GOT3 (cell line): ENCODE results near the gene SAGE1.
"Not testable (repeated sequence)": the region's sequence is repeated elsewhere in the genome, so short reads cannot be mapped to it uniquely, and the experiment has no call there.

Experiments used
- DNase-seq: peaks from one replicate; lab custom pipeline; 2025; ENCODE audit warnings: mixed read lengths; lab: John Stamatoyannopoulos, UW

The SAGE1 gene

GRCh38 chrX:135893294-135893817 lies at the start of gene SAGE1, which contains the start of gene CT45A10:
Gene SAGE1 (plus strand): TSS chrX:135893716. CDS start chrX:135896243, 2,527 bp downstream.
Gene CT45A10 (minus strand): TSS chrX:135893444. CDS start chrX:135885344, 8,100 bp downstream.
- no peak for DNase-seq

GRCh38 chrX:135854438-135854837 lies 39.1 kb upstream of the SAGE1 start, which contains the start of gene CT45A8:
Gene CT45A8 (minus strand): TSS chrX:135854538. CDS start chrX:135850783, 3,755 bp downstream.
- not testable (repeated sequence) for DNase-seq

GRCh38 chrX:135871712-135872111 lies 21.8 kb upstream of the SAGE1 start, which contains the start of gene CT45A9:
Gene CT45A9 (minus strand): TSS chrX:135871812. CDS start chrX:135868061, 3,751 bp downstream.
- not testable (repeated sequence) for DNase-seq

GRCh38 chrX:135882741-135883140 lies 10.8 kb upstream of the SAGE1 start:
- not testable (repeated sequence) for DNase-seq

GRCh38 chrX:135888230-135888629 lies 5.3 kb upstream of the SAGE1 start:
- DNase-seq = not testable (repeated sequence)

- not testable (repeated sequence) for DNase-seq
Observed at GRCh38 chrX:135888976-135889375, 4.5 kb upstream of the SAGE1 start.

- DNase-seq = no peak
Observed at GRCh38 chrX:135890087-135890585, 3.4 kb upstream of the SAGE1 start.

GRCh38 chrX:135892781-135893180 lies 735 bp upstream of the SAGE1 start:
- DNase-seq = no peak

GRCh38 chrX:135910251-135910650 lies 16.7 kb downstream of the SAGE1 start:
- no peak for DNase-seq

- no peak for DNase-seq
Observed at GRCh38 chrX:135914404-135914803, 20.9 kb downstream of the SAGE1 start.

GRCh38 chrX:135920516-135920915 lies 27.0 kb downstream of the SAGE1 start:
- not testable (repeated sequence) for DNase-seq

GRCh38 chrX:135923353-135923752 lies 29.8 kb downstream of the SAGE1 start:
- DNase-seq = no peak

GRCh38 chrX:135927897-135928296 lies 34.4 kb downstream of the SAGE1 start:
- DNase-seq = no peak

GRCh38 chrX:135931644-135932487 lies 38.4 kb downstream of the SAGE1 start:
- no peak for DNase-seq

- DNase-seq = no peak
Observed at GRCh38 chrX:135944486-135944885, 51.0 kb downstream of the SAGE1 start.

- DNase-seq = no peak
Observed at GRCh38 chrX:135951291-135951690, 57.8 kb downstream of the SAGE1 start.
